Epithelial cell of esophagus (primary cell): ENCODE data around the gene CKMT2.

Experiments
- DNase-seq: peaks from one replicate; pipeline ENCODE4 v3.0.0; 2010; ENCODE audit warnings: low read depth
- H3K4me3 ChIP-seq: 2 replicates; pipeline ENCODE4 v1.5.1; 2011; ENCODE audit warnings: mild to moderate bottlenecking, low read length, control low read depth
- TF ChIP-seq, protein P1 (sequence below): IDR thresholded peaks from 2 replicates; pipeline ENCODE4 v1.5.1; 2011; ENCODE audit warnings: low read depth, mild to moderate bottlenecking, low read length, control low read depth, inconsistent platforms; ENCODE audit not compliant: insufficient read depth; ENCODE audit errors: missing control alignments

The CKMT2 gene

DNA sequence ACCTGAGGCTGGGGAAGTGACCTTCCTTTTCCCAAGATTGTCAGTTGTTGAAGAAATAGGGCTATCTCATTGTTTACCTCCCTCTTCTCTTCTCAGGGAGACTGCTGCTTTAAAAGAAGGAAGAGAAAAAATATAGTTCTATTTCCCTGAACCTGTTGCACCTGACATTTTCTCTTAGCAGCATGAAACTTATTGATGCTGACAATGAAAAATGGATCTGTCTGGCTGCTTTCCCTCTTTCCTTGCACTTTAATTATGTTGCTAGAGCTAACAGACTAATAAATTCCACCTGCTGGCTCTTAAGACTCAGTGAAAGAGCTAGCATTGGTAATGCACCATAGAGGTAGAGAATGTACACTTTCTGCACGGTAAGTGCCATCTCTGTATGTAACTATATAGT, 6.2 kb upstream of the CKMT2 start:
- no peak overlapping the region for H3K4me3 ChIP-seq
- no peak for DNase-seq
- TF ChIP-seq, protein P1, sequence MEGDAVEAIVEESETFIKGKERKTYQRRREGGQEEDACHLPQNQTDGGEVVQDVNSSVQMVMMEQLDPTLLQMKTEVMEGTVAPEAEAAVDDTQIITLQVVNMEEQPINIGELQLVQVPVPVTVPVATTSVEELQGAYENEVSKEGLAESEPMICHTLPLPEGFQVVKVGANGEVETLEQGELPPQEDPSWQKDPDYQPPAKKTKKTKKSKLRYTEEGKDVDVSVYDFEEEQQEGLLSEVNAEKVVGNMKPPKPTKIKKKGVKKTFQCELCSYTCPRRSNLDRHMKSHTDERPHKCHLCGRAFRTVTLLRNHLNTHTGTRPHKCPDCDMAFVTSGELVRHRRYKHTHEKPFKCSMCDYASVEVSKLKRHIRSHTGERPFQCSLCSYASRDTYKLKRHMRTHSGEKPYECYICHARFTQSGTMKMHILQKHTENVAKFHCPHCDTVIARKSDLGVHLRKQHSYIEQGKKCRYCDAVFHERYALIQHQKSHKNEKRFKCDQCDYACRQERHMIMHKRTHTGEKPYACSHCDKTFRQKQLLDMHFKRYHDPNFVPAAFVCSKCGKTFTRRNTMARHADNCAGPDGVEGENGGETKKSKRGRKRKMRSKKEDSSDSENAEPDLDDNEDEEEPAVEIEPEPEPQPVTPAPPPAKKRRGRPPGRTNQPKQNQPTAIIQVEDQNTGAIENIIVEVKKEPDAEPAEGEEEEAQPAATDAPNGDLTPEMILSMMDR = no peak

- DNase-seq = no peak
- no peak overlapping the region for H3K4me3 ChIP-seq
- TF ChIP-seq, protein P1 = no peak
Measured at GRCh38 chr5:81228084-81228483, 5.0 kb upstream of the CKMT2 start.

DNA sequence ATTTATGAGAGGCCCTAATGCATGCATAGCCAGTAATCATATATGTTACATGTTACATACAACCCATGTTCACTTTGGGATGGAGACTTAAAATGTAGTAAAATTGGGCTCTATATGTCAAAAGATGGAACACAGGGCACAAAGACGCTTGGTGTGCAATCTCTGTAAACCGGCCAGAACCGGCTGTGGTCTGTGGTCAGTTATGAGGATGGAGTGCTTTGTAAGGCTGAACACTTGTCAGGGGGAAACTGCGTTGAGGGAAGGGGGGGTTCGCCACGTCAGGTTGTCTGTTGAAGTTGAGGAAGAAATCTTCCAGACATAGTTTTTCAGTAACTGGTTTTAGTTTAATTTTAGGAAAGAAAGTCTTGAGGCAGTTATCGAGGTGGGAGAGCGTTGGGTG, 2.7 kb upstream of the CKMT2 start:
- H3K4me3 ChIP-seq = no peak overlapping the region
- no peak for DNase-seq
- TF ChIP-seq, protein P1 = no peak

DNA sequence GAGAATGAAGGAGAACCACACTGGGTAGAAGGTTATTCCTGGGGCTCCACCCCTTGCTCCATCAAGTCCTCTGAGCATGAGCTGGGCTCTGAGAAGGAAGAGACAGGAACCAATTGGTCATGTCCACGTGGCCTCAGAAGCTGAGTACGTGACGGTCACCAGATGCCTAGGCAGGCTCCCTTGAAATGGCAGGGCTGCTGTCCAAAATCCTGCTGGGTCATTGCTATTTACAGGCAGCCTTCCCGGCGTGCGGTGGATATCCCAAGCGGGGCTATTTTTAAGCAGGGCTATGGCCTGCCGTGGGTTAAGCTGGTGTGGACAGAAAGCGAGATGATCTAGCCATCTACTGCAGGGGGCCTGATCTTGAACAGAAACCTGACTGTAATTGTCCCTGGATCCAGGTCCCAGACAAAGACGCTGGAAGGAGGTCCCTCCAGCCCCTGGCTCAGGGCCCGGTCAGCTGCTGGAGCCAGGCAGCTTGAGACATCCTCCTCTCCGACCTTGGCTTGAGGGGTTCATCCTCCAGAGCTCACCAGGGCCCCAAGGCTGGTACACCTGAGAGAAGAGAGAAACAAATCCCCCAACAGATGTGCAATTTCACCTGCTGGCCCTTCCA, 550 bp upstream of the CKMT2 start:
- DNase-seq = no peak
- TF ChIP-seq, protein P1 = no peak
- no peak overlapping the region for H3K4me3 ChIP-seq

- no peak for DNase-seq
- H3K4me3 ChIP-seq = no peak overlapping the region
- TF ChIP-seq, protein P1 = no peak
Measured at GRCh38 chr5:81234299-81234698, 1.2 kb downstream of the CKMT2 start.

DNA sequence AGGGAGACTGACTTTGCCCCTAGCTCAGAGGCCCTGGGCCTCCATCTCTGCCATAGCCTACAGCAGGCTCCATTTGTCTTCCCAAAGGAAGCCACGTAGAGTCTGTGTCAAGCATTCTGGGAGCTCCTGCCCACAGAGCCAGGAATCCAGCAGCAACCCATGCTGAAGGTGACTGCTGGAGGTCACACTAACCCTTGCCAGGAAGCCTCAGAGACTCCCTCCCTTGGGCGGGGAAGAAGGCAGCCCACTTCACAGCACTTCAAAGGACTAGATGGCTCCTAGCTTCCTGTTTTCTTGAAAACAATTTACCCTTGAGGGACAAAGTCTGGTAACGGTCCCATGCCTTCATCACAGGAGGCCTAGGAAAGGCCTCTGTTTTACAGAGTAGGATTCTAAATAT, 1.7 kb downstream of the CKMT2 start:
- TF ChIP-seq, protein P1 = no peak
- no peak overlapping the region for H3K4me3 ChIP-seq
- DNase-seq = no peak
